ENCODE results near the gene STPG4. TPM values are rescaled to one million over a fixed set of nuclear protein-coding genes. Genes with fewer than 3 reads are reported as not detected.

The STPG4 gene
- total RNA-seq, 4 donors from 2014 or later: 0.30 to 2.6 (median 1.4) TPM; not detected in 1

DNA sequence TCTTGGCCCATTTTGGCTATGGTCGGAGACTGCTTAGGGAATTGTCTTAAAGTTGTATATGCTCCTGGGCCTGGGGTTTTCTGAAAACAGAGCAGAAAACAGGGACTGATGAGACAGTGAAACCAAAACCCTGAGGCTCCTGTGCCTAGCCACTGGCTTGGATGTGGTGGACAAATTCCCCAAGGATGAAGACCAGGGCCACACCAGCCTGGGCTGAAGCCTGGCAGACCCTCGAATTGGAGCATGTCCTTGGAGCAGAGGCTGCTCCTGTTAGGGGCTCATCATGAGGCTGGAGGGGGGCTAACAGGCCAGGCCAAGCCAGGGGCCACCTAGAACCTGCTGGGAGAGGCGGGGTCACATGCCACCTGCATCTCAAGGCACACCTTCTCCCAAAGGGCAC, 68.1 kb downstream of the STPG4 start:
- 68 to 75% methylated on average over 3 of the region's 3 CpGs for WGBS, 2 donors
- Histone ChIP-seq H3K4me3 (no peak overlapping the region), H3K4me1 (peaks cover 4 to 90% (median 41%) of the 10 kb centered on the region in 4 donors), H3K9me3 (no peaks in the 10 kb centered on the region), H3K27me3 (no peaks in the 10 kb centered on the region), H3K27ac (peak overlapping the region in 3 of 4 donors; percentile 58 to 83 (median 83)), H3K36me3 (no peaks in the 10 kb centered on the region)
- TF ChIP-seq EP300 (IDR thresholded peaks at IDR 0.05): no peak
- TF ChIP-seq, protein P1, sequence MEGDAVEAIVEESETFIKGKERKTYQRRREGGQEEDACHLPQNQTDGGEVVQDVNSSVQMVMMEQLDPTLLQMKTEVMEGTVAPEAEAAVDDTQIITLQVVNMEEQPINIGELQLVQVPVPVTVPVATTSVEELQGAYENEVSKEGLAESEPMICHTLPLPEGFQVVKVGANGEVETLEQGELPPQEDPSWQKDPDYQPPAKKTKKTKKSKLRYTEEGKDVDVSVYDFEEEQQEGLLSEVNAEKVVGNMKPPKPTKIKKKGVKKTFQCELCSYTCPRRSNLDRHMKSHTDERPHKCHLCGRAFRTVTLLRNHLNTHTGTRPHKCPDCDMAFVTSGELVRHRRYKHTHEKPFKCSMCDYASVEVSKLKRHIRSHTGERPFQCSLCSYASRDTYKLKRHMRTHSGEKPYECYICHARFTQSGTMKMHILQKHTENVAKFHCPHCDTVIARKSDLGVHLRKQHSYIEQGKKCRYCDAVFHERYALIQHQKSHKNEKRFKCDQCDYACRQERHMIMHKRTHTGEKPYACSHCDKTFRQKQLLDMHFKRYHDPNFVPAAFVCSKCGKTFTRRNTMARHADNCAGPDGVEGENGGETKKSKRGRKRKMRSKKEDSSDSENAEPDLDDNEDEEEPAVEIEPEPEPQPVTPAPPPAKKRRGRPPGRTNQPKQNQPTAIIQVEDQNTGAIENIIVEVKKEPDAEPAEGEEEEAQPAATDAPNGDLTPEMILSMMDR (IDR thresholded peaks at IDR 0.05): no peak
- no peak for DNase-seq (ENCODE audit: low spot score in 2 of 2)

DNA sequence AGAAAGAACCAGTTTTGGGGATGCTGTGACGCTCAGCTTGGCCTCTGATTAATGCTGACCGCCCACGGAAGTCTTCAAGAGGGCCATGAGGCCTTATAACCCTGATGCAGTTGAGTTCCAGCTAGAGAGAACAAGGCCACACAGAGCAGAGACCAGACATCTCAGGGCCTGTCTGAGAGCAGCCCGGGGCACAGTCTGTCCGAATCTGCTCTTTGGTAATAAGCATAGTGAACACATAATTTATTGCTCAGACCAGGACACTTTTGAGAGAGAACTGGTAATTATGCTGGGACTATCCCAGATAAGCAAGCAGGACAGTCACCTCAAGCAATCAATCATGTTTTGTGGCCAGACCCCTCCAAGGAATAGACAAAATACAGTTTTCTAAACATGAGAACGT, 68.5 kb downstream of the STPG4 start:
- Histone ChIP-seq H3K4me1 (peaks cover 4 to 87% (median 41%) of the 10 kb centered on the region in 4 donors), H3K4me3 (no peak overlapping the region), H3K27me3 (no peaks in the 10 kb centered on the region), H3K9me3 (no peaks in the 10 kb centered on the region), H3K27ac (peak overlapping the region; percentile 26 to 83 (median 70)), H3K36me3 (no peaks in the 10 kb centered on the region)
- no peak for TF ChIP-seq EP300 (IDR thresholded peaks at IDR 0.05)
- TF ChIP-seq, protein P1 (IDR thresholded peaks at IDR 0.05): no peak
- no peak for TF ChIP-seq POLR2A (IDR thresholded peaks at IDR 0.05)
- DNase-seq (ENCODE audit: low spot score in 2 of 2): no peak
- WGBS, 2 donors: 22 to 27% methylated on average over 6 of the region's 6 CpGs

DNA sequence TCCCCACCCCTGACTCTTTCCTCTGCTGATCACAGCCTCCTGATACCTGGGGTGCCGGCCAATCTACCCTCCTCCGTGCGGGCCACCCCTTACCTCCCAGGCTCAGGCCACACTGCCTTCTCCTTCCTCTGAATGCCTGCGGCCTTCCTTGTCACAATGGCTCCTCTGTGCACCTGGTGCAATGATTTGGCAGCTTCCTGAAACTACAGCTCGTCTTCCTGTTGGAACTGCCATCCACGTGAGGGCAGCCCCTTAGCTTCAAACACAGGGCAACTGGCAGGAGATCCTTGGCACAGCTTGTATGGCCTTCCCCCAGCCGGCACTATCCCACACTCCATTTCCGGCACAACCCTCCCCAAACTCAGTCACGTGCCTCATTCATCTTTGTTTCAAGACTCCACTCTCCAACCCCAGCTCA, 69.0 kb downstream of the STPG4 start:
- 24 to 39% methylated on average over 9 of the region's 9 CpGs for WGBS, 2 donors
- H3K4me1 ChIP-seq: peaks cover 4 to 82% (median 41%) of the 10 kb centered on the region in 4 donors
- no peaks in the 10 kb centered on the region for H3K9me3 ChIP-seq
- TF ChIP-seq POLR2A (IDR thresholded peaks at IDR 0.05): no peak
- TF ChIP-seq EP300 (IDR thresholded peaks at IDR 0.05): peak in 1 of 2 donors; percentile 45
- TF ChIP-seq, protein P1 (IDR thresholded peaks at IDR 0.05): no peak
- no peak for DNase-seq (ENCODE audit: low spot score in 2 of 2)
- no peaks in the 10 kb centered on the region for H3K27me3 ChIP-seq
- no peaks in the 10 kb centered on the region for H3K36me3 ChIP-seq
- peak overlapping the region; percentile 26 to 83 (median 70) for H3K27ac ChIP-seq
- peak overlapping the region in 1 of 4 donors; percentile 4 for H3K4me3 ChIP-seq

DNA sequence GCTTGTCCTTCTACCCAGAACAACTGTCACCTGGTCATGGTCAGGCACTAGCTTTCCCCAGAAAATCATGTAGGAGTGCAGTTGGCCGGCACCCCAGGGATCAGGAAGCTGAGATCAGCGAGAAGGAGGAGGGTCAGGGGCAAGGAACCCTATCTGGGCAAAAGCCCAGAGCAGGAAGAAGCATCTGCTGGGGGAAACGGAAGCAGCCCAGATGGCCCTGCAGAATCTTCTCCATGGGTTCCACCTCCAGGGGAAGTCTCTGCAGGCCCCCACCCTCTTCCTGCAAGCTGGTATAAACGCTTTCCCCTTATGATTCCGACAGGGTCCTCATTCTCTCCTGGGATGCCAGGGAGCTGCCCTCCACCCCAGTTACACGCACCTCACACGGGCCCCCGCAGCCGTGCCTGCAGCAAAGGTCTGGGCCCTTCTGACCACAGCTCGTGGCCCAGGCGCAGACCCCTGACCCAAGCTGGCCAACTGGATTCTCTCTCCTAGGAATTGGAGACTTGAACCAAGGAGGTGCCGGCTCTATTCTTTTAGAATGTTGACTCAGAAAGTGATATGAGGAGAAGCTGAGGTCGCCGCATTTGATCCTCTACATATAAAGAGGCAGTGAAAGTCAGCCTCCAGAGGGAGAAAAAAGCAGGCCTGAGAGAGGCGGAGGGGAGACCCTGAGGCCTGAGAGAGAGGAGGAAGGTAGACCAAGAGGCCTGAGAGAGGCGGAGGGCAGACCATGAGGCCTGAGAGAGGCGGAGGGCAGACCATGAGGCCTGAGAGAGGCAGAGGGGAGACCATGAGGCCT, 71.0 kb downstream of the STPG4 start:
- TF ChIP-seq, protein P1 (IDR thresholded peaks at IDR 0.05): no peak
- TF ChIP-seq EP300 (IDR thresholded peaks at IDR 0.05) (peak in 1 of 2 donors; percentile 38), POLR2A (IDR thresholded peaks at IDR 0.05) (no peak)
- H3K4me1 ChIP-seq: peaks cover 4 to 85% (median 57%) of the 10 kb centered on the region in 4 donors

DNA sequence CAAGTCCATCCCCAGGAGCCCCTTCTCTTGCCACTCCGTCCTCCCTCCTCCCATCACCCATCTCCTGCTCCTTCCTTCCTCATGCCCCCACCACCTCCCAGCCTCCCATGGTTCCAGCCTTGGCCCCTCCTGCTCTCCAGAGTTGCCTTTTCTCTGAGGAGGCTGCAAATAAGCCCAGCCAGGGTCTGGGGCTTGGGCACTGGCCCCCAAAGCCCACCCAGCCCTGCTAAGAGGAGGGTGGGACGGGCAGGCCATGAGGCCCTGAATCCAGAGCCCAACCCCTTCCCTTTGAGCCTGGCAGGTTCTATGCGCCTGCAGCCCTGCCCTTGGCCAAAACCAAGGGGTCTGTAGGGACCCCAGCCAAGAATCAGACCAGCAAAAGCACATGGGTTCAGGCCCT, 71.6 kb downstream of the STPG4 start:
- DNase-seq (ENCODE audit: low spot score in 2 of 2): no peak
- TF ChIP-seq EP300 (IDR thresholded peaks at IDR 0.05) (no peak), POLR2A (IDR thresholded peaks at IDR 0.05) (no peak)
- TF ChIP-seq, protein P1 (IDR thresholded peaks at IDR 0.05): no peak
- Histone ChIP-seq H3K36me3 (no peaks in the 10 kb centered on the region), H3K27me3 (no peaks in the 10 kb centered on the region), H3K9me3 (no peaks in the 10 kb centered on the region), H3K4me3 (no peak overlapping the region), H3K4me1 (peaks cover 4 to 85% (median 60%) of the 10 kb centered on the region in 4 donors), H3K27ac (peak overlapping the region in 2 of 4 donors; percentile 76 to 83)
- 56 to 94% methylated on average over 3 of the region's 3 CpGs for WGBS, 2 donors

More for the DNA sequence above, 71.0 kb downstream of the STPG4 start:
- Histone ChIP-seq H3K4me3 (no peak overlapping the region), H3K27me3 (no peaks in the 10 kb centered on the region), H3K9me3 (no peaks in the 10 kb centered on the region), H3K27ac (peak overlapping the region in 2 of 4 donors; percentile 76 to 83), H3K36me3 (no peaks in the 10 kb centered on the region)
- DNase-seq (ENCODE audit: low spot score in 2 of 2): no peak
- WGBS, 2 donors: 57 to 66% methylated on average over 15 to 17 of the region's 17 CpGs

Measured in tibial nerve (tissue), 4 donors.